Measurements from ENCODE around the gene ARHGAP6. TPM values are rescaled to one million over a fixed set of nuclear protein-coding genes. Genes with fewer than 3 reads are reported as not detected.

The ARHGAP6 gene
- polyA plus RNA-seq, 2 of the 4 experiments (the other 2 are of a cell fraction): 0.04 TPM; not detected in 1

DNA sequence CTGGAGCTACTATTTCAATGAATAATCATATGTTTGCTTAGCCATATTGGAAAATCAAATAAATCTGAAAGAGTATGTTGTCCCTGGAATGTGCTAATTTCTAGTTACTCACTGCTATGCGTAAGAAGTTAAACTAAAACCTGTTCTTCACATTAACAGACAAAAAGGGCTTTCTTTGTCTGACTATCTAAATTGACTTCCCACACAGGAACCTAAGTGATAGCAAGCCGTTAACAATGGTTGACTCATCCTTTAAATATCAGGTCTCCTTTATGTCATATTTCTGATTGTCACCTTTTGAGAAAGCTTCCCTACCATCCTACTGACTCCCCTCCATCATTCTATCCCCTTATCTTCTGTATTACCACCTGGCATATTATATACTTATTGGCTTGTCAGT is 291.1 kb downstream of the ARHGAP6 start:
- Histone ChIP-seq H3K4me2 (no peak overlapping the region), H3K4me3 (no peak overlapping the region), H3K4me1 (no peaks in the 10 kb centered on the region), H3K27ac (no peak overlapping the region), H3K9me3 (no peaks in the 10 kb centered on the region)
- ChIA-PET CTCF (no interaction called here), POLR2A (no interaction called here)
- 27% methylated on average over 2 of the region's 2 CpGs for WGBS (ENCODE audit: missing lambda C conversion rate)
- no peak for DNase-seq (ENCODE audit: low read depth in 1 of 2, low spot score in 1 of 2)
- TF ChIP-seq ESRRA (IDR thresholded peaks at IDR 0.05; ENCODE audit: borderline replicate concordance, low read length) (no peak), TP53 (CRISPR knock-in tag; IDR thresholded peaks at IDR 0.05) (no peak), HEYL (CRISPR knock-in tag; IDR thresholded peaks at IDR 0.05) (no peak), HOXA7 (CRISPR knock-in tag; IDR thresholded peaks at IDR 0.05) (no peak), BHLHE40 (IDR thresholded peaks at IDR 0.05; ENCODE audit: low read depth, low read length) (no peak), HOXB13 (CRISPR knock-in tag; IDR thresholded peaks at IDR 0.05; ENCODE audit: low read depth) (no peak), EHMT2 (IDR thresholded peaks at IDR 0.05; ENCODE audit: low read depth) (no peak), MAX (IDR thresholded peaks at IDR 0.05) (no peak), NPAS2 (CRISPR knock-in tag; IDR thresholded peaks at IDR 0.05; ENCODE audit: borderline replicate concordance) (no peak), FOSL2 (IDR thresholded peaks at IDR 0.05) (no peak), FOSL2 (CRISPR knock-in tag; IDR thresholded peaks at IDR 0.05) (no peak), ZNF302 (CRISPR knock-in tag; IDR thresholded peaks at IDR 0.05) (no peak), SMC3 (IDR thresholded peaks at IDR 0.05) (no peak), EP300 (IDR thresholded peaks at IDR 0.05) (no peak), CHD2 (IDR thresholded peaks at IDR 0.05; ENCODE audit: low read length, partially characterized antibody) (no peak), CHD4 (IDR thresholded peaks at IDR 0.05; ENCODE audit: borderline replicate concordance) (no peak)
- TF ChIP-seq, protein P1, sequence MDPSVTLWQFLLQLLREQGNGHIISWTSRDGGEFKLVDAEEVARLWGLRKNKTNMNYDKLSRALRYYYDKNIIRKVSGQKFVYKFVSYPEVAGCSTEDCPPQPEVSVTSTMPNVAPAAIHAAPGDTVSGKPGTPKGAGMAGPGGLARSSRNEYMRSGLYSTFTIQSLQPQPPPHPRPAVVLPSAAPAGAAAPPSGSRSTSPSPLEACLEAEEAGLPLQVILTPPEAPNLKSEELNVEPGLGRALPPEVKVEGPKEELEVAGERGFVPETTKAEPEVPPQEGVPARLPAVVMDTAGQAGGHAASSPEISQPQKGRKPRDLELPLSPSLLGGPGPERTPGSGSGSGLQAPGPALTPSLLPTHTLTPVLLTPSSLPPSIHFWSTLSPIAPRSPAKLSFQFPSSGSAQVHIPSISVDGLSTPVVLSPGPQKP (IDR thresholded peaks at IDR 0.05; ENCODE audit: low read depth, low read length): no peak
- TF ChIP-seq, protein P2, sequence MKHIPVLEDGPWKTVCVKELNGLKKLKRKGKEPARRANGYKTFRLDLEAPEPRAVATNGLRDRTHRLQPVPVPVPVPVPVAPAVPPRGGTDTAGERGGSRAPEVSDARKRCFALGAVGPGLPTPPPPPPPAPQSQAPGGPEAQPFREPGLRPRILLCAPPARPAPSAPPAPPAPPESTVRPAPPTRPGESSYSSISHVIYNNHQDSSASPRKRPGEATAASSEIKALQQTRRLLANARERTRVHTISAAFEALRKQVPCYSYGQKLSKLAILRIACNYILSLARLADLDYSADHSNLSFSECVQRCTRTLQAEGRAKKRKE (CRISPR knock-in tag; IDR thresholded peaks at IDR 0.05; ENCODE audit: low read depth): no peak
- TF ChIP-seq, protein P3, sequence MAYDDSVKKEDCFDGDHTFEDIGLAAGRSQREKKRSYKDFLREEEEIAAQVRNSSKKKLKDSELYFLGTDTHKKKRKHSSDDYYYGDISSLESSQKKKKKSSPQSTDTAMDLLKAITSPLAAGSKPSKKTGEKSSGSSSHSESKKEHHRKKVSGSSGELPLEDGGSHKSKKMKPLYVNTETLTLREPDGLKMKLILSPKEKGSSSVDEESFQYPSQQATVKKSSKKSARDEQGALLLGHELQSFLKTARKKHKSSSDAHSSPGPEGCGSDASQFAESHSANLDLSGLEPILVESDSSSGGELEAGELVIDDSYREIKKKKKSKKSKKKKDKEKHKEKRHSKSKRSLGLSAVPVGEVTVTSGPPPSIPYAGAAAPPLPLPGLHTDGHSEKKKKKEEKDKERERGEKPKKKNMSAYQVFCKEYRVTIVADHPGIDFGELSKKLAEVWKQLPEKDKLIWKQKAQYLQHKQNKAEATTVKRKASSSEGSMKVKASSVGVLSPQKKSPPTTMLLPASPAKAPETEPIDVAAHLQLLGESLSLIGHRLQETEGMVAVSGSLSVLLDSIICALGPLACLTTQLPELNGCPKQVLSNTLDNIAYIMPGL (CRISPR knock-in tag; IDR thresholded peaks at IDR 0.05; ENCODE audit: borderline replicate concordance): no peak
- FAIRE-seq: no peak
- no peak for ATAC-seq

- POLR2A ChIA-PET: no interaction called here
- H3K27ac ChIP-seq: no peak overlapping the region
- TF ChIP-seq, protein P4, sequence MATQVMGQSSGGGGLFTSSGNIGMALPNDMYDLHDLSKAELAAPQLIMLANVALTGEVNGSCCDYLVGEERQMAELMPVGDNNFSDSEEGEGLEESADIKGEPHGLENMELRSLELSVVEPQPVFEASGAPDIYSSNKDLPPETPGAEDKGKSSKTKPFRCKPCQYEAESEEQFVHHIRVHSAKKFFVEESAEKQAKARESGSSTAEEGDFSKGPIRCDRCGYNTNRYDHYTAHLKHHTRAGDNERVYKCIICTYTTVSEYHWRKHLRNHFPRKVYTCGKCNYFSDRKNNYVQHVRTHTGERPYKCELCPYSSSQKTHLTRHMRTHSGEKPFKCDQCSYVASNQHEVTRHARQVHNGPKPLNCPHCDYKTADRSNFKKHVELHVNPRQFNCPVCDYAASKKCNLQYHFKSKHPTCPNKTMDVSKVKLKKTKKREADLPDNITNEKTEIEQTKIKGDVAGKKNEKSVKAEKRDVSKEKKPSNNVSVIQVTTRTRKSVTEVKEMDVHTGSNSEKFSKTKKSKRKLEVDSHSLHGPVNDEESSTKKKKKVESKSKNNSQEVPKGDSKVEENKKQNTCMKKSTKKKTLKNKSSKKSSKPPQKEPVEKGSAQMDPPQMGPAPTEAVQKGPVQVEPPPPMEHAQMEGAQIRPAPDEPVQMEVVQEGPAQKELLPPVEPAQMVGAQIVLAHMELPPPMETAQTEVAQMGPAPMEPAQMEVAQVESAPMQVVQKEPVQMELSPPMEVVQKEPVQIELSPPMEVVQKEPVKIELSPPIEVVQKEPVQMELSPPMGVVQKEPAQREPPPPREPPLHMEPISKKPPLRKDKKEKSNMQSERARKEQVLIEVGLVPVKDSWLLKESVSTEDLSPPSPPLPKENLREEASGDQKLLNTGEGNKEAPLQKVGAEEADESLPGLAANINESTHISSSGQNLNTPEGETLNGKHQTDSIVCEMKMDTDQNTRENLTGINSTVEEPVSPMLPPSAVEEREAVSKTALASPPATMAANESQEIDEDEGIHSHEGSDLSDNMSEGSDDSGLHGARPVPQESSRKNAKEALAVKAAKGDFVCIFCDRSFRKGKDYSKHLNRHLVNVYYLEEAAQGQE (IDR thresholded peaks at IDR 0.05): no peak
- TF ChIP-seq KDM1A (IDR thresholded peaks at IDR 0.05; ENCODE audit: low read depth) (no peak), RAD21 (conservative IDR thresholded peaks at IDR 0.05 in 1 of 2, IDR thresholded peaks at IDR 0.05 in 1 of 2) (no peak), NFE2L2 (conservative IDR thresholded peaks at IDR 0.05; ENCODE audit: low read length) (no peak), FOSL2 (IDR thresholded peaks at IDR 0.05) (no peak), FOSL2 (CRISPR knock-in tag; IDR thresholded peaks at IDR 0.05) (no peak)
- DNase-seq (ENCODE audit: low read depth in 1 of 2, low spot score in 1 of 2) (no peak), FAIRE-seq (peak; percentile 28), ATAC-seq (no peak)
- H3K9me3 ChIP-seq: no peaks in the 10 kb centered on the region
- H3K4me1 ChIP-seq: no peaks in the 10 kb centered on the region
- no peak overlapping the region for H3K4me2 ChIP-seq
- no peak overlapping the region for H3K4me3 ChIP-seq
- CTCF ChIA-PET: no interaction called here
Observed at GRCh38 chrX:11371106-11371505, 294.6 kb downstream of the ARHGAP6 start.

All from A549 (cell line).